K562 (cell line): ENCODE data around the gene YAF2. TPM values are rescaled to one million over a fixed set of nuclear protein-coding genes. Genes with fewer than 3 reads are reported as not detected.

Source experiments
- ATAC-seq: fragments of 200-7000 bp; cut with Tn5 transposase; 3 replicates; pipeline ENCODE4 v1.9.1; 2020; ENCODE audit warnings: moderate library complexity
- BruUV-seq: library from RNA; stranded (reverse); fragments of 400-500 nt; replicated peaks from 2 replicates; lab custom pipeline; 2021; lab: Mats Ljungman, UMichigan
- CTCF ChIA-PET: fragments of 300-600 bp; formaldehyde crosslinking; extraction: SDS; loops from one replicate; lab custom pipeline; 2021; ENCODE audit warnings: low intra/inter-chr PET ratio; lab: Yijun Ruan, JAX
- POLR2A ChIA-PET: fragments of 300-600, 350-650 bp; sonication (Branson Sonifier 250); formaldehyde crosslinking; extraction: SDS; loops from one replicate; lab custom pipeline; 2021; ENCODE audit warnings: antibody characterized with exemption, inconsistent platforms; lab: Yijun Ruan, JAX
- DNase-seq, 4 experiments: peaks; one replicate each; pipeline versions ENCODE4 v3.0.0 to v3.0.0-alpha.2; 2011 to 2018; ENCODE audit warnings: low spot score in 3 of 4, mixed read lengths in 3 of 4; ENCODE audit errors: extremely low read depth in 1 of 4
- FAIRE-seq: peaks from 2 replicates; lab custom pipeline; 2011; peaks lifted over from hg19 to GRCh38; lab: Jason Lieb, UNC
- H2AFZ ChIP-seq: 2 replicates; pipeline ENCODE4 v1.6.0; 2011; ENCODE audit warnings: low read depth, low read length, control low read depth, inconsistent platforms
- H3K27ac ChIP-seq: fragments of 200-600 bp; 3 replicates; pipeline ENCODE4 v1.8.0; 2011; ENCODE audit warnings: low read depth, mild to moderate bottlenecking, control low read depth, inconsistent platforms, low read length, moderate library complexity, mixed read lengths; ENCODE audit errors: extremely low read depth
- H3K27me3 ChIP-seq, 2 experiments: fragments of 300-600 bp in 1 of 2; 2 replicates in 1 of 2; 3 replicates in 1 of 2; pipeline versions ENCODE4 v1.6.0 to v1.8.0; 2011; ENCODE audit warnings: inconsistent platforms in 2 of 2, low read length in 2 of 2, mild to moderate bottlenecking in 1 of 2, mixed read lengths in 1 of 2, moderate library complexity in 1 of 2; ENCODE audit not compliant: control insufficient read depth in 2 of 2, insufficient read depth in 2 of 2
- H3K36me3 ChIP-seq: fragments of 300-600 bp; 3 replicates; pipeline ENCODE4 v1.8.0; 2011; ENCODE audit warnings: mild to moderate bottlenecking, low read length, inconsistent platforms; ENCODE audit not compliant: control insufficient read depth, insufficient read depth
- H3K4me1 ChIP-seq, 2 experiments: fragments of 200-600 bp in 1 of 2; replicated peaks in 1 of 2; 2 replicates in 1 of 2; 3 replicates in 1 of 2; pipeline versions ENCODE4 v1.5.1 to v1.8.0; 2011; ENCODE audit warnings: inconsistent platforms in 2 of 2, low read length in 2 of 2, mild to moderate bottlenecking in 1 of 2, mixed read lengths in 1 of 2, moderate library complexity in 1 of 2; ENCODE audit not compliant: control insufficient read depth in 2 of 2, insufficient read depth in 2 of 2
- H3K4me2 ChIP-seq: 2 replicates; pipeline ENCODE4 v1.6.1; 2011; ENCODE audit warnings: low read length, control low read depth, inconsistent platforms, mixed read lengths; ENCODE audit not compliant: insufficient read depth
- H3K4me3 ChIP-seq: fragments of 200-600 bp; sonication (generic), shearing (Covaris generic); 2 replicates; pipeline ENCODE4 v1.5.1; 2016; ENCODE audit warnings: control low read depth, inconsistent platforms
- H3K79me2 ChIP-seq: fragments of 200-600 bp; 3 replicates; pipeline ENCODE4 v1.8.0; 2011; ENCODE audit warnings: low read length, inconsistent platforms; ENCODE audit not compliant: control insufficient read depth, insufficient read depth
- H3K9ac ChIP-seq, 2 experiments: 2 replicates each; pipeline versions ENCODE4 v1.6.0 to v1.6.1; 2011; ENCODE audit warnings: low read depth in 2 of 2, low read length in 2 of 2, control low read depth in 1 of 2, inconsistent platforms in 1 of 2, mild to moderate bottlenecking in 1 of 2, mixed read lengths in 1 of 2; ENCODE audit not compliant: insufficient read depth in 1 of 2
- H3K9me1 ChIP-seq: one replicate; pipeline ENCODE4 v1.6.0; 2011; ENCODE audit warnings: inconsistent platforms, mild to moderate bottlenecking, low read length, moderate library complexity; ENCODE audit not compliant: control insufficient read depth, insufficient read depth
- H3K9me3 ChIP-seq: replicated peaks from 2 replicates; pipeline ENCODE4 v1.5.1; 2011; ENCODE audit warnings: low read depth, low read length, inconsistent platforms; ENCODE audit not compliant: control insufficient read depth, insufficient read depth
- H4K20me1 ChIP-seq: replicated peaks from 2 replicates; pipeline ENCODE4 v1.6.1; 2011; ENCODE audit warnings: low read length, inconsistent platforms, mixed read lengths; ENCODE audit not compliant: control insufficient read depth, insufficient read depth
- NFE2 ChIP-seq: IDR thresholded peaks from 2 replicates; pipeline ENCODE4 v1.6.1; 2014; ENCODE audit warnings: antibody characterized with exemption, low read depth
- SMAD4 ChIP-seq: fragments of 250-450 bp; sonication (Bioruptor Pico); conservative IDR thresholded peaks from 2 replicates; pipeline ENCODE4 v1.8.0; 2021; ENCODE audit warnings: inconsistent platforms, mild to moderate bottlenecking, moderate library complexity
- STAT5A ChIP-seq: IDR thresholded peaks from 2 replicates; pipeline ENCODE4 v1.6.1; 2012; ENCODE audit warnings: low read length, inconsistent platforms, borderline replicate concordance
- TRIM24 ChIP-seq, 2 experiments: fragments of 450-650 bp; IDR thresholded peaks; 2 replicates each; pipeline ENCODE4 v1.6.1; 2016
- WGBS: fragments of 100-300 bp; shearing (Covaris generic); methylation state at CpG from one replicate; pipeline ENCODE4 v1.1.6; 2016; ENCODE audit warnings: low coverage, mixed read lengths; ENCODE audit not compliant: insufficient coverage; ENCODE audit errors: missing lambda C conversion rate; 5-methylcytosine and 5-hydroxymethylcytosine counted together
- in situ Hi-C: fragments of 300-500 bp; cut with MboI; formaldehyde crosslinking; loops from 4 replicates; pipeline ENCODE4 v1.15.0; 2018; ENCODE audit warnings: inconsistent platforms, mixed read lengths
- intact Hi-C: fragments of 100-400 bp; cut with micrococcal nuclease; formaldehyde crosslinking; loops from 2 replicates; pipeline ENCODE4 v1.14.2; 2022
- polyA plus RNA-seq, 8 experiments: library from polyadenylated mRNA; depleted of rRNA in 4 of 8; stranded (reverse) in 5 of 8; unstranded in 3 of 8; fragments of >200 nt; fragmentation: Nextera tagmentation in 2 of 8; fragmentation: Illumina TruSeq in 1 of 8; extraction: Ambion mirVana in 2 of 8; extraction: Trizol in 1 of 8; gene quantifications; 2 replicates each; pipeline versions ENCODE4 v1.2.1 to v1.2.3, GENCODE V29; 2011 to 2014; ENCODE audit warnings: inconsistent platforms in 1 of 8, missing spikeins in 1 of 8
- total RNA-seq, 7 experiments: library from RNA; depleted of rRNA in 6 of 7; stranded (reverse); fragments of >200 nt in 6 of 7; fragmentation: Illumina TruSeq in 2 of 7; extraction: Trizol in 2 of 7; gene quantifications; 2 replicates each; pipeline versions ENCODE4 v1.2.1 to v1.2.3, GENCODE V29; 2011 to 2021; ENCODE audit warnings: low replicate concordance in 1 of 7
- TF ChIP-seq, protein P1 (sequence below): fragments of 450-650 bp; formaldehyde crosslinking; IDR thresholded peaks from 2 replicates; pipeline ENCODE4 v1.4.0; 2022; ENCODE audit warnings: mild to moderate bottlenecking, moderate library complexity

The YAF2 gene
- total and polyA plus RNA-seq, 9 of the 15 experiments (the other 6 are each of a cell fraction or from before 2014, with no cell fraction given), result 10.6 to 26.4 (median 21.3) TPM

GRCh38 chr12:42161529-42161928, 76.5 kb downstream of the YAF2 start (continued):
- 0 out of 2 replicates have a peak, but pooled peaks have one; percentile 37 for TF ChIP-seq NFE2

DNA sequence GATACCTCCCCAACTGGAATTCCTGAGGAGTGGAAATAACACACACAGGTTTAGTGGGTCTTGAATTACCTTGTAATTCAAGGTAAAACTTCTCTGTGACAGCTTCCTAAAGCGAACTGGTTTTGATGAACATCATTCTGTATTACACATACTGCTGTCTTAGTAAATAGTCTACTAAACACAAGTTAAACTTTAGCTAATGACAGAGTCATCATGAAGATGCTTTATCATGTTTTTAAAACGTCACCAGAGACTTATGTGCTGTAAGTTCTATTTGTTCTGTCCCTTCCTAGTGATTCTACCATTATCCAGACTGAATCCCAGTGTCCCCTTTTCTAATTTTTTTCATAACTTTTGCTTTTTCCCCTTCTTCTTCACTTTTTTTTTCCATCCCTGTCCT, 81.8 kb downstream of the YAF2 start:
- WGBS, result 39% methylated on average over 2 of the region's 2 CpGs
- in situ Hi-C loops (no loop called here), intact Hi-C loops (no loop called here)
- Histone ChIP-seq H3K27me3 (no peaks in the 10 kb centered on the region), H3K9me1 (no peaks in the 10 kb centered on the region), H2AFZ (no peak overlapping the region), H3K9ac (no peak overlapping the region), H3K4me2 (no peak overlapping the region), H3K4me1 (no peaks in the 10 kb centered on the region), H3K27ac (no peak overlapping the region), H3K36me3 (peaks cover 19% of the 10 kb centered on the region; the same call in 1 of the 3 replicates), H3K79me2 (no peaks in the 10 kb centered on the region), H3K4me3 (no peak overlapping the region), H4K20me1 (no peaks in the 10 kb centered on the region), H3K9me3 (no peaks in the 10 kb centered on the region)
- no TSS peak for BruUV-seq
- POLR2A ChIA-PET, result interaction anchor here (0.6 to 1.5 kb wide), 2 partner anchors 10 to 77 kb away, joined by 3 to 4 read pairs; no protein-coding TSS in a partner anchor
- DNase-seq, result no peak
- CTCF ChIA-PET, result no interaction called here
- ATAC-seq, result no peak
- no peak for FAIRE-seq
- no peak for TF ChIP-seq TRIM24 (IDR thresholded peaks at IDR 0.05)
- no peak for TF ChIP-seq SMAD4 (CRISPR knock-in tag)
- TF ChIP-seq, protein P1, sequence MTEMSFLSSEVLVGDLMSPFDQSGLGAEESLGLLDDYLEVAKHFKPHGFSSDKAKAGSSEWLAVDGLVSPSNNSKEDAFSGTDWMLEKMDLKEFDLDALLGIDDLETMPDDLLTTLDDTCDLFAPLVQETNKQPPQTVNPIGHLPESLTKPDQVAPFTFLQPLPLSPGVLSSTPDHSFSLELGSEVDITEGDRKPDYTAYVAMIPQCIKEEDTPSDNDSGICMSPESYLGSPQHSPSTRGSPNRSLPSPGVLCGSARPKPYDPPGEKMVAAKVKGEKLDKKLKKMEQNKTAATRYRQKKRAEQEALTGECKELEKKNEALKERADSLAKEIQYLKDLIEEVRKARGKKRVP (CRISPR knock-in tag), result no peak
- TF ChIP-seq STAT5A, result no peak
